Smooth muscle cell (in vitro differentiated cells): Measurements from ENCODE around the gene DGAT2. TPM values are rescaled to one million over a fixed set of nuclear protein-coding genes. Genes with fewer than 3 reads are reported as not detected.

ENCODE experiments used
- DNase-seq: peaks from one replicate; lab custom pipeline; 2025; ENCODE audit not compliant: unreplicated experiment; lab: John Stamatoyannopoulos, UW
- H2AFZ ChIP-seq: fragments of 200-600 bp; sonication (generic); 2 replicates; pipeline ENCODE4 v1.6.0; 2016; ENCODE audit warnings: antibody characterized with exemption, low read depth, mild to moderate bottlenecking
- H3F3A ChIP-seq: fragments of 200-600 bp; sonication (generic); 2 replicates; pipeline ENCODE4 v1.6.0; 2017; ENCODE audit warnings: antibody characterized with exemption, low read depth
- H3K27ac ChIP-seq: fragments of 200-600 bp; sonication (generic); 2 replicates; pipeline ENCODE4 v1.5.1; 2016; ENCODE audit warnings: low read depth, mild to moderate bottlenecking
- H3K27me3 ChIP-seq: fragments of 200-600 bp; sonication (generic); 2 replicates; pipeline ENCODE4 v1.6.1; 2016; ENCODE audit warnings: low read depth, mild to moderate bottlenecking
- H3K36me3 ChIP-seq: fragments of 200-600 bp; sonication (generic); 2 replicates; pipeline ENCODE4 v1.5.1; 2016; ENCODE audit warnings: low read depth
- H3K4me1 ChIP-seq: fragments of 200-600 bp; sonication (generic); 2 replicates; pipeline ENCODE4 v1.5.1; 2016; ENCODE audit warnings: low read depth
- H3K4me2 ChIP-seq: fragments of 200-600 bp; sonication (generic); 2 replicates; pipeline ENCODE4 v1.6.0; 2016; ENCODE audit warnings: mild to moderate bottlenecking
- H3K4me3 ChIP-seq: fragments of 200-600 bp; sonication (generic); 2 replicates; pipeline ENCODE4 v1.5.1; 2016; ENCODE audit warnings: mild to moderate bottlenecking
- H3K79me2 ChIP-seq: fragments of 200-600 bp; sonication (generic); 2 replicates; pipeline ENCODE4 v1.6.0; 2016; ENCODE audit warnings: low read depth, mild to moderate bottlenecking
- H3K9ac ChIP-seq: fragments of 200-600 bp; sonication (generic); 2 replicates; pipeline ENCODE4 v1.6.0; 2016; ENCODE audit warnings: low read depth
- H3K9me3 ChIP-seq: fragments of 200-600 bp; sonication (generic); replicated peaks from 2 replicates; pipeline ENCODE4 v1.5.1; 2016; ENCODE audit warnings: low read depth
- H4K20me1 ChIP-seq: fragments of 200-600 bp; sonication (generic); 2 replicates; pipeline ENCODE4 v1.6.0; 2016; ENCODE audit warnings: low read depth
- CTCF ChIP-seq: fragments of 200-600 bp; sonication (generic); IDR thresholded peaks from 2 replicates; pipeline ENCODE4 v1.5.1; 2017; ENCODE audit warnings: borderline replicate concordance, mild to moderate bottlenecking, antibody characterized with exemption; ENCODE audit not compliant: insufficient read depth, poor library complexity, severe bottlenecking
- WGBS: methylation state at CpG from one replicate; pipeline ENCODE4 v1.1.7; 2016; ENCODE audit warnings: low lambda C conversion rate; 5-methylcytosine and 5-hydroxymethylcytosine counted together
- polyA plus RNA-seq: library from polyadenylated mRNA; unstranded; fragments of >200 nt; fragmentation: Nextera tagmentation; extraction: Ambion mirVana; gene quantifications from 2 replicates; pipeline ENCODE4 v1.2.1, GENCODE V29; 2016
- total RNA-seq: library from RNA; depleted of rRNA; stranded (reverse); fragments of >200 nt; gene quantifications from 2 replicates; pipeline ENCODE4 v1.2.3, GENCODE V29; 2014

DGAT2 gene
- total and polyA plus RNA-seq, 2 experiments from 2014 or later: 1.5 to 3.7 TPM

GRCh38 chr11:75786101-75786736 is 17.6 kb downstream of the DGAT2 start:
- Histone ChIP-seq H3K36me3 (no peaks in the 10 kb centered on the region), H3K79me2 (no peaks in the 10 kb centered on the region), H3K4me1 (no peaks in the 10 kb centered on the region), H3K4me2 (no peak overlapping the region), H2AFZ (no peak overlapping the region), H3K9ac (no peak overlapping the region), H3K27me3 (no peaks in the 10 kb centered on the region), H4K20me1 (no peaks in the 10 kb centered on the region), H3K4me3 (no peak overlapping the region), H3K27ac (no peak overlapping the region), H3F3A (no peaks in the 10 kb centered on the region), H3K9me3 (no peaks in the 10 kb centered on the region)
- 88% methylated on average over 8 of the region's 8 CpGs for WGBS
- no peak for DNase-seq
- TF ChIP-seq CTCF: no peak

GRCh38 chr11:75789521-75789920 is 20.9 kb downstream of the DGAT2 start:
- Histone ChIP-seq H3K27ac (no peak overlapping the region), H3K9me3 (no peaks in the 10 kb centered on the region), H3K36me3 (no peaks in the 10 kb centered on the region), H3F3A (no peaks in the 10 kb centered on the region), H3K9ac (no peak overlapping the region), H3K4me1 (no peaks in the 10 kb centered on the region), H3K4me2 (no peak overlapping the region), H4K20me1 (no peaks in the 10 kb centered on the region), H3K27me3 (no peaks in the 10 kb centered on the region), H3K79me2 (no peaks in the 10 kb centered on the region), H3K4me3 (no peak overlapping the region), H2AFZ (no peak overlapping the region)
- DNase-seq: no peak
- TF ChIP-seq CTCF: no peak
- WGBS: 94% methylated on average over 3 of the region's 3 CpGs

- Histone ChIP-seq H3K9me3 (no peaks in the 10 kb centered on the region), H3K4me2 (no peak overlapping the region), H3F3A (no peaks in the 10 kb centered on the region), H3K9ac (no peak overlapping the region), H3K4me1 (no peaks in the 10 kb centered on the region), H4K20me1 (no peaks in the 10 kb centered on the region), H3K27ac (no peak overlapping the region), H3K27me3 (no peaks in the 10 kb centered on the region), H3K36me3 (no peaks in the 10 kb centered on the region), H3K4me3 (no peak overlapping the region), H3K79me2 (no peaks in the 10 kb centered on the region), H2AFZ (no peak overlapping the region)
- WGBS: 74% methylated on average over 2 of the region's 2 CpGs
- TF ChIP-seq CTCF: no peak
- DNase-seq: no peak
Measured at GRCh38 chr11:75790986-75791385, 22.4 kb downstream of the DGAT2 start.

GRCh38 chr11:75792127-75792731 is 23.7 kb downstream of the DGAT2 start:
- Histone ChIP-seq H3K36me3 (no peaks in the 10 kb centered on the region), H3K4me1 (no peaks in the 10 kb centered on the region), H3K79me2 (no peaks in the 10 kb centered on the region), H2AFZ (no peak overlapping the region), H3F3A (no peaks in the 10 kb centered on the region), H3K4me3 (no peak overlapping the region), H4K20me1 (no peaks in the 10 kb centered on the region), H3K9ac (no peak overlapping the region), H3K9me3 (no peaks in the 10 kb centered on the region), H3K4me2 (no peak overlapping the region), H3K27ac (no peak overlapping the region), H3K27me3 (no peaks in the 10 kb centered on the region)
- no peak for TF ChIP-seq CTCF
- WGBS: 86% methylated on average over 6 of the region's 6 CpGs
- DNase-seq: no peak
